ENCODE results near the gene JMJD1C. TPM values are rescaled to one million over a fixed set of nuclear protein-coding genes. Genes with fewer than 3 reads are reported as not detected.

JMJD1C gene
- total and polyA plus RNA-seq, 10 of the 15 experiments (the other 5 are each of a cell fraction or from before 2014, with no cell fraction given) = 31.2 to 83.3 (median 49.5) TPM

DNA sequence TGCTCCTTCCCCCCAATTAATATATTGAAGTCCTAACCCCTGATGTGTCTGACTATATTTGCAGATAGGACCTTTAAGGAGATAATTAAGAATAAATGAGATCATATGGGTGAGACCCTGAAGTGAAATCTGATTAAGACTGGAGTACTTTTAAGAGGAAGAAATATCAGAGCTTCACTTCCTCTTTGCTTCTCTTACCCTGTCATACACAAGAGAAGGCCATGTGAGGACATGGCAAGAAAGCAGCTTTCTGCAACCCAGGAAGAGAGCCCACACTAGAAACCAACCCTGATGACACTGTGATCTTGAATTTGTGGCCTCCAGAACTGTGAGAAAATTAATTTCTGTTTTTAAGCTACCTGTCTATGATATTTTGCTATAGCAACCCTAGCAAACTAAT, 44.2 kb downstream of the JMJD1C start (continued):
- TF ChIP-seq, protein P1, sequence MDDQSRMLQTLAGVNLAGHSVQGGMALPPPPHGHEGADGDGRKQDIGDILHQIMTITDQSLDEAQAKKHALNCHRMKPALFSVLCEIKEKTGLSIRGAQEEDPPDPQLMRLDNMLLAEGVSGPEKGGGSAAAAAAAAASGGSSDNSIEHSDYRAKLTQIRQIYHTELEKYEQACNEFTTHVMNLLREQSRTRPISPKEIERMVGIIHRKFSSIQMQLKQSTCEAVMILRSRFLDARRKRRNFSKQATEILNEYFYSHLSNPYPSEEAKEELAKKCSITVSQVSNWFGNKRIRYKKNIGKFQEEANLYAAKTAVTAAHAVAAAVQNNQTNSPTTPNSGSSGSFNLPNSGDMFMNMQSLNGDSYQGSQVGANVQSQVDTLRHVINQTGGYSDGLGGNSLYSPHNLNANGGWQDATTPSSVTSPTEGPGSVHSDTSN (IDR thresholded peaks at IDR 0.05; ENCODE audit: insufficient replicate concordance, low read depth, low read length) = peak; percentile 11
- TF ChIP-seq IRF4 (IDR thresholded peaks at IDR 0.05; ENCODE audit: low read depth, low read length) (no peak), RAD51 (IDR thresholded peaks at IDR 0.05) (peak; percentile 40; the same call in 1 of the 2 replicates), RCOR1 (conservative IDR thresholded peaks at IDR 0.05; ENCODE audit: low read depth, low read length) (no peak), BMI1 (IDR thresholded peaks at IDR 0.05; ENCODE audit: borderline replicate concordance) (no peak), CHD1 (IDR thresholded peaks at IDR 0.05; ENCODE audit: low read depth, low read length) (no peak), RELA (IDR thresholded peaks at IDR 0.05; ENCODE audit: borderline replicate concordance, partially characterized antibody) (no peak), TBL1XR1 (IDR thresholded peaks at IDR 0.05; ENCODE audit: low read depth, low read length) (no peak)

DNA sequence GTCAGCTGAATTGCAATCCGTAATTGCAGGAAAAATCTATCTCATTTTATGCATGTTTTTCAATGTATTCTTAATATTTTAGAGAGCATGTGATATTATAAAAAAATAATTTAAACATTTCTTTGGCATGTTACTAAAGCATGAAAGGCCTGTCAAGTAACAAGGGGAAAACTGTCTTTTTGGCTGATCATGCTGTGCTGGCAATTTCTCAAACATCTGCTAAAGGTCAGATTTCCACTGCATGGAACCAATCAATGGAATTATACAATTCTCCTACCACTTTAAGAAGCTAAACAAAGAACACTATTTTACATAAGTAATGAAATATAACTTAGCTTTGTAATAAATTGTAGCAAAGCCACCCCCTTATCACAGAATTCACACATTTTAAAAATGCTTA, 49.4 kb downstream of the JMJD1C start:
- no peaks in the 10 kb centered on the region for H3K9me3 ChIP-seq (replicated peaks; ENCODE audit: control insufficient read depth, insufficient read depth, low read length)
- in situ Hi-C loops (cut with MboI) = no loop called here
- SMC1A ChIA-PET (ENCODE audit: uncharacterized antibody, unreplicated experiment) = interaction anchor here (1.0 to 1.8 kb wide), 2 partner anchors 11 to 14 kb away, joined by 3 to 5 read pairs; no protein-coding TSS in a partner anchor
- no peak for TF ChIP-seq RFX5 (IDR thresholded peaks at IDR 0.05; ENCODE audit: low read depth, low read length)
- TF ChIP-seq CREB1 (IDR thresholded peaks at IDR 0.05; ENCODE audit: low read depth) = no peak
- TF ChIP-seq GATAD2B (conservative IDR thresholded peaks at IDR 0.05; ENCODE audit: low read depth) = no peak
- TF ChIP-seq GABPA (IDR thresholded peaks at IDR 0.05; ENCODE audit: low read depth) = no peak
- no peak for TF ChIP-seq SUZ12 (IDR thresholded peaks at IDR 0.05; ENCODE audit: unreplicated experiment)
- TF ChIP-seq, protein P2, sequence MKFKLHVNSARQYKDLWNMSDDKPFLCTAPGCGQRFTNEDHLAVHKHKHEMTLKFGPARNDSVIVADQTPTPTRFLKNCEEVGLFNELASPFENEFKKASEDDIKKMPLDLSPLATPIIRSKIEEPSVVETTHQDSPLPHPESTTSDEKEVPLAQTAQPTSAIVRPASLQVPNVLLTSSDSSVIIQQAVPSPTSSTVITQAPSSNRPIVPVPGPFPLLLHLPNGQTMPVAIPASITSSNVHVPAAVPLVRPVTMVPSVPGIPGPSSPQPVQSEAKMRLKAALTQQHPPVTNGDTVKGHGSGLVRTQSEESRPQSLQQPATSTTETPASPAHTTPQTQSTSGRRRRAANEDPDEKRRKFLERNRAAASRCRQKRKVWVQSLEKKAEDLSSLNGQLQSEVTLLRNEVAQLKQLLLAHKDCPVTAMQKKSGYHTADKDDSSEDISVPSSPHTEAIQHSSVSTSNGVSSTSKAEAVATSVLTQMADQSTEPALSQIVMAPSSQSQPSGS (IDR thresholded peaks at IDR 0.05; ENCODE audit: low read length) = no peak
- TF ChIP-seq BRCA1 (IDR thresholded peaks at IDR 0.05; ENCODE audit: low read depth, low read length) = no peak
- TF ChIP-seq, protein P3, sequence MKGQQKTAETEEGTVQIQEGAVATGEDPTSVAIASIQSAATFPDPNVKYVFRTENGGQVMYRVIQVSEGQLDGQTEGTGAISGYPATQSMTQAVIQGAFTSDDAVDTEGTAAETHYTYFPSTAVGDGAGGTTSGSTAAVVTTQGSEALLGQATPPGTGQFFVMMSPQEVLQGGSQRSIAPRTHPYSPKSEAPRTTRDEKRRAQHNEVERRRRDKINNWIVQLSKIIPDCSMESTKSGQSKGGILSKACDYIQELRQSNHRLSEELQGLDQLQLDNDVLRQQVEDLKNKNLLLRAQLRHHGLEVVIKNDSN (IDR thresholded peaks at IDR 0.05; ENCODE audit: borderline replicate concordance, extremely low read length, insufficient read depth, low read depth, low read length) = no peak
- no peak for TF ChIP-seq EGR1 (IDR thresholded peaks at IDR 0.05; ENCODE audit: borderline replicate concordance in 1 of 2, low read depth in 2 of 2, low read length in 2 of 2)
- no peak for TF ChIP-seq TCF3 (IDR thresholded peaks at IDR 0.05; ENCODE audit: borderline replicate concordance, insufficient read depth, low read depth, low read length)
- no peak for TF ChIP-seq POU2F2 (IDR thresholded peaks at IDR 0.05; ENCODE audit: borderline replicate concordance, low read depth, low read length)

More for the DNA sequence above, 49.4 kb downstream of the JMJD1C start:
- Histone ChIP-seq H3K4me3 (no peak overlapping the region), H3K79me2 (ENCODE audit: control insufficient read depth, insufficient read depth, low read length) (peaks cover 21% of the 10 kb centered on the region), H3K27ac (ENCODE audit: control insufficient read depth, insufficient read depth) (no peak overlapping the region), H3K27me3 (replicated peaks in 1 of 2; ENCODE audit: control insufficient read depth in 2 of 2, insufficient read depth in 2 of 2, low read length in 1 of 2) (no peaks in the 10 kb centered on the region), H3K4me2 (ENCODE audit: control insufficient read depth, insufficient read depth) (no peak overlapping the region), H2AFZ (ENCODE audit: control insufficient read depth, low read depth, low read length) (no peak overlapping the region), H4K20me1 (ENCODE audit: control insufficient read depth, insufficient read depth) (no peaks in the 10 kb centered on the region), H3K36me3 (ENCODE audit: control insufficient read depth in 2 of 2, insufficient read depth in 2 of 2, low read length in 1 of 2) (no peaks in the 10 kb centered on the region), H3K4me1 (ENCODE audit: control insufficient read depth, insufficient read depth, low read length) (peaks cover 6% of the 10 kb centered on the region), H3K9ac (ENCODE audit: control insufficient read depth, insufficient read depth, low read length) (no peak overlapping the region)
- intact Hi-C loops (cut with micrococcal nuclease; ENCODE audit: unreplicated experiment) = no loop called here
- POLR2A ChIA-PET = no interaction called here
- DNase-seq (ENCODE audit: low read depth, low spot score) = no peak
- no peak for ATAC-seq
- BruUV-seq (replicated peaks) = no TSS peak
- WGBS (ENCODE audit: insufficient coverage, insufficient replicate concordance, low lambda C conversion rate, missing lambda C conversion rate) = 92% methylated on average over 1 of the region's 1 CpG
- FAIRE-seq = no peak
- RAD21 ChIA-PET (ENCODE audit: unreplicated experiment) = no interaction called here
- CTCF ChIA-PET = interaction anchor here (0.7 kb wide), 1 partner anchor 95 kb away, joined by 3 read pairs; no protein-coding TSS in a partner anchor

Measured in GM12878 (cell line).